Activated CD8-positive, alpha-beta memory T cell treated with anti-CD3 and anti-CD28 coated beads, Interleukin-2, amount 50 U/mL, for 1 hour (primary cell): ENCODE data around the gene SCN3A.

Source experiments
- DNase-seq: peaks from one replicate; pipeline ENCODE4 v3.0.0-alpha.2; 2020; ENCODE audit errors: extremely low read depth

The SCN3A gene

GRCh38 chr2:165203689-165204559, at the start of gene SCN3A:
Gene SCN3A (minus strand): TSS chr2:165204050. CDS start chr2:165176394, 27,656 bp downstream.
- DNase-seq = no peak

GRCh38 chr2:165253178-165253577, 49.3 kb upstream of the SCN3A start:
- DNase-seq = no peak

GRCh38 chr2:165251366-165251765, 47.5 kb upstream of the SCN3A start:
- no peak for DNase-seq

DNA sequence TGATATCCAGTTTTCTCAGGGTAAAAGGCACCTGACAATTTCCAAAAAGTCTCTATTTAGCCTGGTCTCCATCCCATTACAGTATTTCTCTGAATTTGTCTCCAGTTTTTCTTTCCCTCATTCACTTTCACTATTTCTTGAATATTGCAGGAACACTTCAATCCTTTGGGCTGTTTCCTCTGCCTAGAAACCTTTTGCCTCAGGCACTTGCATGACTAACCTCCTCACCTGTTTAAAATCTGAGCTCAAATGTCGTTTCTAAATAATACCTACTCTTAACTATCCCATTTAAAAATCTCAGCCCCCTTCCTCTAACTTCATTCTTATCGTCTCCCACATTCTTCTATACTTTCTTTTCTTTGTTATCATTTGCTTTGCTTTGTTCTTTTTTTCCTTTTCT, 44.4 kb upstream of the SCN3A start:
- DNase-seq = no peak

- DNase-seq = no peak
These were observed 41.4 kb upstream of the SCN3A start for GRCh38 chr2:165245081-165245793.

DNA sequence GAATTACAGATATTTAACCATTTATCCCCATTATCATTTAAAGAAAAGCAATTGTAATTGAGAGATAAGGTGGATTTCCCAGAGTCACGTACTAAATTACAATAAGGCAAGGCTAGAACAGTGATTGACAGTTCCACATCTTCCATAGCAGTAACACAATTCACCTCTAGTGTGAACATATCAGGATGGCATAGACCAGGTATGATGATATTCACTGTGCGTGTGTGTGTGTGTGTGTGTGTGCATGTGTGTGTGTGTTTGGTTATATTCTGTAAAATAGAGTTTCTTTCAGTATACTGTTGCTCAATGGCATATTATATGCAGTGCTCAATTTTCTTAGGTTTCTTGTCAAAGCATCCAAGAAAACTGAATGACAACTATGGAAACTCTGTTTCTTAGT, 37.1 kb upstream of the SCN3A start:
- DNase-seq = no peak

GRCh38 chr2:165239856-165240515, 36.1 kb upstream of the SCN3A start:
- no peak for DNase-seq

DNA sequence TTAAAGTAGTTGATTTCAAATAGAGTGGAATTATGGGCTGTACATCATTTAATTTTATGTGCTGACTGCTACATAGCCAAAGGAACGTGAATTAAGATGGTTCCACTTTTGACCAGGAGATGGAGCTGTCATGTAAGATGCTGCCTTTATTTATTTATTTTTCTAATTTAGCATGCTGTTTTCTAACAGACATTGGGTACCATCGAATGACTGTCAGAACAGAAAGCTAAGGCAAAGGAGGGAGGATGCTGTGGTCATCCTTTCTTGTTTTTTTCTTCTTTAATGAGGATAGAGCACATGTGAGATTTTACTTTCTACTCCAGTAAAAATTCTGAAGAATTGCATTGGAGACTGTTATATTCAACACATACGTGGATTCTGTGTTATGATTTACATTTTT, 35.4 kb upstream of the SCN3A start, which contains the start of gene SCN2A:
SCN2A (plus strand) TSS at position 185 of the 400 bp plus-strand sequence. CDS start 56,410 bp downstream, outside the sequence.
- DNase-seq = no peak

GRCh38 chr2:165238295-165238694, 34.4 kb upstream of the SCN3A start:
- no peak for DNase-seq

DNA sequence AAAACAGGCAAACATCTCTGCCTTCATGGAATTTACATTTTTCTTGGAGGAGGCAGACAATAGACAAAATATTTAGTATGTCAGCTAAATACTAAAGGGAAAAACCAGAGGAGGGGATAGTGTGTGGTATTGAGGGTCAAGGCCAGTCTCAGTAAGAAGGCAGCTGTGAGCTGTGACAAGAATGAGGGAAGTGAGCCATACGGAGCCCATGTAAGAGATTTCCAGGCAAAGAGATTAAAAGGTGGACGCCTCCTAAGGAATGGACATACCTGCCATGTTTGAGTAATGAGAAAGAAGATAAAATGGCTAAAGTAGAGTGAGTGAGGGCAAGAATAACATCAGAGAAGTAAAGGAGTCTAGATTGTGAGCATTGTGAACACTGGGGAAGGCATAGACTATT, 33.2 kb upstream of the SCN3A start:
- no peak for DNase-seq

GRCh38 chr2:165227571-165227970, 23.7 kb upstream of the SCN3A start:
- DNase-seq = no peak

DNA sequence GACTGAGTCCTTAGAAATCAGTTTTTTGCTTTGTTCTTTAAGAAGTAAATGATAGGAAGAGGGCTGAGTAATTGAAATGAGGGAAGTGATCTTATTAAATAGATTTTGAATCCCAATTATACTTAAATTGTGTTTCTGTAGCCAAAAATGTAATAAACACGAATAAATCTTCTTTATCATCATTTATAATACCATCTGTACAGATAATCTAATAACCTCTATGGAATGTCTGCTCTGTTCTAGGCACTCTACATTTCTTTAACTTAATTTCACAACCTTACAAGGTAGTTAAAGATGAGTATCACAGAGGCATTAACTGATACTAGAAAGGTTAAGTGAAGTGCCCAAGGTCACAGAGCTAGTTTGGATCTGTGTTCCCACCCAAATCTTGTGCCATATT, 21.1 kb upstream of the SCN3A start:
- no peak for DNase-seq

DNA sequence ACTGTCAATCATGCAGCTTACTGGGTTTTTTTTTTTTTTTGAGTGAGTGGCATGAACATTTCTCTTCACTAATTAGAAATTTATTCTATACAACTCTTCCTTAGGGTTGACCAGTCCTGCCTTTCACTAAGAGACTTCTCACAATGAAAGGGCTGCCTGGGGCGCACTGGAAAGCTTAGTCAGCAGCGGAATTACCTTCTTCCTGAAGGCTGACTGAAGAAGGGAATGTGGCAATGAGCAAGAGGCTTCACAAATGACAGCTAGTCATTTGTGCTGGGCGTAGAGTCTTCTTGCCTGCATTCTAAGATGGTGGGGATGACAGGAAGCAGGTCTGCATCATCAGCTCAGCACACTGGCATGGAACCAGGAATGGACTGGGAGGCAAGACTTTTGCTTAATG, 15.6 kb upstream of the SCN3A start:
- no peak for DNase-seq

DNA sequence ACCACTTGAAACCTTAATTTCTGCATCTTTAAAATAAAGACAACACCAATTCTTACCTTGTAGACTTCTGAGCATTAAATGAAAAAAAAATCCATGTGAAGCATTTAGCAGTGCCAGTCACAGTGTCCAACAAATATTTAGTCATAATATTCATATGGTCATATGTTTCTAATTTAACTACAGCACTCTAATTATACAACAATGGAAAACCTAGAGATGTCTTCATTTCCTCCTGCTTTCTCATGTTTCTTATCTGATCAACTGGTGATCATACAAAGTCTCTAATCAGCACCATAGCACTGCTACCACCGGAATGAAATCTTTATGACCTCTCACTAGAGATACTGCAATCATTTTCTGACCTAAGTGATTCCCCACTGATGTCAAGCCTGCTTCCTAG, 10.2 kb upstream of the SCN3A start:
- DNase-seq = no peak

DNA sequence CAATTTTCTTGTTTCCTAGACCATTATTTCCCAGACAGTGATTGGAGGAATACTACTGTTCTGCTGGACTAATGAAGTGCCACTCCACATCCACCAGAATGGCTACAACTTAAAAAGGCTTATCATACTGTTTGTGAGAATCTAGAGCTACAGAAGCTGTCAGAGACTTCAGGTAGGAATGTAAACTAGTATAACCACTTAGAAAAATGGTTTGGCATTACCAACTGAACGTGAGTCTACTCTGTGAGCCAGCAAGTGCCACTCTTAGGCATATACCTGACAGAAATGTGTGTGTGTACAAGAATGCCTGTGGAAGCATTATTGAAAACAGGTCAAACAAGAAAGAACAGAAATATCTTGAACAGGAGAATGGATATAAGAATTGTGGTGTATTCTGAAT, 4.2 kb upstream of the SCN3A start:
- DNase-seq = no peak

- DNase-seq = no peak
These were observed 2.0 kb upstream of the SCN3A start for GRCh38 chr2:165205865-165206264.

DNA sequence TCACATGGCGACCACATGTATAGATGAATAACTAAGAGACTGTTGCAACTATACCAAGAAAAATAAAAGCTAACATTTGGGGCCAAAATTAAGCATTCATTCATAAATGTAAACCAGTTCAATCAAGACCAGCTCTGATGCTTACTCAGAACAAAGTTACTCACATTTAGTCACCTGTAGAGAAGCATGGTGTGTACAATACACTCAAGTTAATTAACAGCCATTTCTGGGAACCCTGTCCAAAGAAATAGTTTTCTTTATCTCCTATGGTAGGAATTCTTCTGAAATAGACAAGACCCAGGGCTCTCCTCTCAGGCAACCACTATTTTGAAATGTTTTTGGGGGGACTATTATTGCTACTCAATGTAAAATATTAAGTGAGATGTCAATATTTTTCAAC, 1.6 kb downstream of the SCN3A start:
- DNase-seq = no peak

GRCh38 chr2:165198181-165198580, 5.7 kb downstream of the SCN3A start:
- no peak for DNase-seq

DNA sequence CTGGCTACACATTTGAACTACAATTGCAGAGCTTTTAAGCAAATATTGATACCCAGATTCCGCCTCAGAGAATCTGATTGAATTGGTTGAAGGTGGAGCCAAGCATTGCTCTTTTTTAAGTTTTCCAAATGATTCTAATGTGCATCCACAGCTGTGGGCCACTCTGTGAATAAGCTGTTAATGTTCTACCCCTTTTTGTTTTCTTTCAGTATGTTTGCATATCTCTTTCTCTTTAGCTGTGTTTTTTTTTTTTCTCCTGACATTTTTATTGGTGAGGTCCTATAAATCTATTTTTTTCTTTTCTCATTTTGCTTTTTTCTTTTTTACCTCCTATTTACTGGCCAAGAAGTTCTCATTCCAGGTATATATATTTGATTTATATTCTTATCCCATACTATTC, 6.5 kb downstream of the SCN3A start:
- no peak for DNase-seq

- no peak for DNase-seq
These were observed 7.4 kb downstream of the SCN3A start for GRCh38 chr2:165196411-165196810.

- no peak for DNase-seq
These were observed 10.6 kb downstream of the SCN3A start for GRCh38 chr2:165193178-165193777.

DNA sequence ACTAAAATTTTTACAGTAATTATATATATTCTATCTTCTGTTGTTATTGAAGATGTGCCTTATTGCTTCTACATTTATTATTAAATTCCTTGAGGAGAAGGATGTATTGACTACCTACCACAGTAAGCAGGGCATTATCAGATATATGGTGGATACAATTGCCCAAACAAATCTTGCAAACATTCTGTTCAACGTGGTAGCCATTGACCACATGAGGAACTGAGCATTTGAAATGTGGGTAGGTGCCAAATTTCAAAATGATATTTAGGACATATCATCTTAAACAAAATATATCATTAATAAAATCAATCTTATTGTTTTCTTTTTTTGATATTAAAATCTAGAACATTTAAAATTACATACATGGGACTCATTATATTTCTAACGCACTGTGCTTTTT, 11.1 kb downstream of the SCN3A start:
- no peak for DNase-seq
